Epithelial cell of proximal tubule (primary cell): ENCODE results near the gene TMEM242. TPM values are rescaled to one million over a fixed set of nuclear protein-coding genes. Genes with fewer than 3 reads are reported as not detected.

Experiments
- DNase-seq: peaks from one replicate; pipeline ENCODE4 v3.0.0-alpha.2; 2011; ENCODE audit warnings: low read depth
- H3K4me3 ChIP-seq: 2 replicates; pipeline ENCODE4 v1.5.1; 2011; ENCODE audit warnings: low read depth, mild to moderate bottlenecking, low read length
- total RNA-seq: library from RNA; depleted of rRNA; stranded (reverse); fragments of >200 nt; gene quantifications from 2 replicates; pipeline ENCODE4 v1.2.3, GENCODE V29; 2015
- TF ChIP-seq, protein P1 (sequence below): conservative IDR thresholded peaks from 2 replicates; pipeline ENCODE4 v1.5.1; 2012; ENCODE audit warnings: low read depth, mild to moderate bottlenecking, low read length

The TMEM242 gene
- total RNA-seq, 1 donor from 2014 or later = 5.2 TPM

GRCh38 chr6:157263881-157264397 lies 59.4 kb downstream of the TMEM242 start:
- TF ChIP-seq, protein P1, sequence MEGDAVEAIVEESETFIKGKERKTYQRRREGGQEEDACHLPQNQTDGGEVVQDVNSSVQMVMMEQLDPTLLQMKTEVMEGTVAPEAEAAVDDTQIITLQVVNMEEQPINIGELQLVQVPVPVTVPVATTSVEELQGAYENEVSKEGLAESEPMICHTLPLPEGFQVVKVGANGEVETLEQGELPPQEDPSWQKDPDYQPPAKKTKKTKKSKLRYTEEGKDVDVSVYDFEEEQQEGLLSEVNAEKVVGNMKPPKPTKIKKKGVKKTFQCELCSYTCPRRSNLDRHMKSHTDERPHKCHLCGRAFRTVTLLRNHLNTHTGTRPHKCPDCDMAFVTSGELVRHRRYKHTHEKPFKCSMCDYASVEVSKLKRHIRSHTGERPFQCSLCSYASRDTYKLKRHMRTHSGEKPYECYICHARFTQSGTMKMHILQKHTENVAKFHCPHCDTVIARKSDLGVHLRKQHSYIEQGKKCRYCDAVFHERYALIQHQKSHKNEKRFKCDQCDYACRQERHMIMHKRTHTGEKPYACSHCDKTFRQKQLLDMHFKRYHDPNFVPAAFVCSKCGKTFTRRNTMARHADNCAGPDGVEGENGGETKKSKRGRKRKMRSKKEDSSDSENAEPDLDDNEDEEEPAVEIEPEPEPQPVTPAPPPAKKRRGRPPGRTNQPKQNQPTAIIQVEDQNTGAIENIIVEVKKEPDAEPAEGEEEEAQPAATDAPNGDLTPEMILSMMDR = no peak
- no peak for DNase-seq
- H3K4me3 ChIP-seq = no peak overlapping the region

DNA sequence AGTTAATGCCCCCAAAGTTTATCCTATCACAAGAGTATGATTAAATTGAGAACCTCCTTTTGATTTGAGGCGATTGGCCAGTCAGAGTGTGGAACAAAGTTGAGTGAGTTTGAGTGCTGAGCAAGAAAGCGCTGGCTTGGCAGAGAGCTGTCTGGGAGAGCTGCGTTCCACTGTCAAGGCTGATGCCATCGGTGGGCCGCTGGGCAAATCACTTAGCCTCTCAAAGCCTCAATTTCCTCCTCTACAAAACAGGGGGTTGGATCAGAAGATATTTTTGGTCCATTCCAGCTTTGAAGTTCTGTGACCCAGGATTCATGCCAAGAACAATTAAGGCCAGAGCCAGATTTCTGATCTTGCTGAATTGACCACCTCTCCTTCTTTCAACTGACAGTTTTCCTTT lies 60.2 kb downstream of the TMEM242 start:
- TF ChIP-seq, protein P1 = no peak
- no peak for DNase-seq
- no peak overlapping the region for H3K4me3 ChIP-seq

DNA sequence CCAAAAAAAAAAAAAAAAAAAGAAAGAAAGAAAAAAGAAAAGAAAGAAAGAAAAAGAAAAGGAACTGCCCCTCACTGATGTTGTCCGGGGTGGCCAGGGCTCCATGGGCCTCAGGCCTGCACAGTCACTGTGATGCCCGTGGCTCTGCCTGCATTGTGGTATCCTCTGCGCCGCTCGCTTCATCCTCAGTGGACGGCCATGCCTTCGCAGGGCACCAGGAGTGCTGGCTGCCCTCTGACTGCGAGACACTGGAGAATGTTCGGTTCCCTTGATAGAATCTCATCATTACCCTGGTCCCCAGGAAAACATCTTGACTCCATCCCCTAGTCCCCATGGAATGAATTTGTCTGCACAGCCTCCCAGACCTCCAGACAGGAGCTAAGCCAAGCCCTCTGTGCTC lies 61.7 kb downstream of the TMEM242 start:
- no peak for DNase-seq
- no peak overlapping the region for H3K4me3 ChIP-seq
- TF ChIP-seq, protein P1 = no peak

- no peak overlapping the region for H3K4me3 ChIP-seq
- TF ChIP-seq, protein P1 = no peak
- DNase-seq = no peak
Measured at GRCh38 chr6:157260735-157261410, 62.4 kb downstream of the TMEM242 start.

- TF ChIP-seq, protein P1 = no peak
- H3K4me3 ChIP-seq = no peak overlapping the region
- no peak for DNase-seq
Measured at GRCh38 chr6:157259443-157259842, 63.9 kb downstream of the TMEM242 start.

DNA sequence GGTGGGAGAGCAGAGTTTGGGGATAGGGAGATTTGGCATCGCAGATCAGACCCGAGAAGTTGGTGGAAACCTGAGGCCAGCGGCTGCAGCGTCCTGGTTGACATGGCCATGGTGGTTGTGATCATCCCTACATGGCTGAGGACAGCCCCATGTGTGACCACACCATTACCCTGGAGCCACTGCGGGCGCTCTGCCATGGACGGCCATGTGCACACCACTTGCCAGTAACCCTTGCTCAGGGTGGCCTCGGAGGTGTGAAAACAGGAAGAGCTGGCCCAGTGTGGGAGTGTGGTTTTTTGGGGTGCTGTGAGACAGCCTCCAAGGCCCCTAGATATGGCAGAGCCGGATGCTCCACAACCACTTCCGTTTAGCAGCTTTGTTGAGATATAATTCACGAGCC lies 64.4 kb downstream of the TMEM242 start:
- TF ChIP-seq, protein P1 = no peak
- DNase-seq = no peak
- H3K4me3 ChIP-seq = no peak overlapping the region

- DNase-seq = no peak
- TF ChIP-seq, protein P1 = no peak
- no peak overlapping the region for H3K4me3 ChIP-seq
Measured at GRCh38 chr6:157255079-157255478, 68.2 kb downstream of the TMEM242 start.
